GM21447 (cell line): Measurements from ENCODE around the gene ESYT1.

Experiments used
- ATAC-seq: cut with Tn5 transposase; IDR thresholded peaks from one replicate; pipeline ENCODE4 v1.9.1; 2021; ENCODE audit not compliant: unreplicated experiment

The ESYT1 gene

DNA sequence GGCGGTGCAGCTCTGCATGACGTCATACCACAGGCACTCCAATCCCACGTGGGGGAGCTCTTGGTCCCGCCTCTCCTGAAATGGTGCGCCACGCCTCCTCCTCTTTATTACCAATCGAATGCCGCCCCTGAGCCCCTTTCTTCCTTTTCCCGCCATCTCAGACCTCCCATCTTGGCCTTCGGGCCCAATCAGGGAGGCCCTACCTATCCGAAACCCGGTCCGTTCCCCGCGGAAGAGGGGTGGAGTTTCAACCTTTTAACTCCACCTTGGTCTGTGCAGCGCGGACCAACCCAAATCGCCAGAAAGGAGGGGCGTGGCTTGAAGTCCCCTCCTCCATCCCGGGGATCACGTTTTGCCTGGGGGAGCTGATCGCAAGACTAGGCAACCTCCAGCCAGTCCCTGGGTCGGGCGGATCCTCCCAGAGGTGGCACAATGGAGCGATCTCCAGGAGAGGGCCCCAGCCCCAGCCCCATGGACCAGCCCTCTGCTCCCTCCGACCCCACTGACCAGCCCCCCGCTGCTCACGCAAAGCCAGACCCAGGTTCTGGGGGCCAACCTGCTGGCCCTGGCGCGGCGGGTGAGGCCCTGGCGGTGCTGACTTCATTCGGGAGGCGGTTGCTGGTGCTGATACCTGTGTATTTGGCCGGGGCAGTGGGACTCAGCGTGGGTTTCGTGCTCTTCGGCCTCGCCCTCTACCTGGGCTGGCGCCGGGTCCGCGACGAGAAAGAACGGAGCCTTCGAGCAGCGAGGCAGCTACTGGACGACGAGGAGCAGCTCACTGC lies at the start of gene ESYT1:
TSS of gene ESYT1 (plus strand) at position 380 of the 782 bp plus-strand sequence. CDS start at position 433, 53 bp downstream.
- peak; percentile 90 for ATAC-seq

DNA sequence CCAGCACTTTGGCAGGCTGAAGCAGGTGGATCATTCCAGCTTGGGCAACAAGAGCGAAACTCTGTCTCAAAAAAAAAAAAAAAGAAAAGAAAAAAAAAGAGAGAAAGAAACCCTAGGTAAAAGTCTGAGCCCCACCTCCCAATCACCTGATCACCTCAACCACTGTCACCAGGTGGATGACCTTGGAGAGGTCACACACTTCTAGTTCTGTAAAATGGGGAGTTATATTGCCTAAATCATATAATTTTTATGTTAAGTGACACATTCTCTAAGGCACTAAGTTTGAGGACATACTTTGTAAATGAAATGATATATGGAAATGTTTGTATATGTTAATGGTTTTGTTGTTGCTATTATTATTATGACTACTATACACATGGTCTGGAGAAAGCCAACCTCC lies 49.6 kb upstream of the ESYT1 start:
- ATAC-seq, result no peak

GRCh38 chr12:56078931-56079722 lies 48.9 kb upstream of the ESYT1 start:
- ATAC-seq, result peak; percentile 73

- peak; percentile 39 for ATAC-seq
Observed at GRCh38 chr12:56079723-56080555, 48.1 kb upstream of the ESYT1 start, which contains the start of gene ERBB3. ERBB3 (plus strand) TSS chr12:56080165; CDS start chr12:56080301, 136 bp downstream.

DNA sequence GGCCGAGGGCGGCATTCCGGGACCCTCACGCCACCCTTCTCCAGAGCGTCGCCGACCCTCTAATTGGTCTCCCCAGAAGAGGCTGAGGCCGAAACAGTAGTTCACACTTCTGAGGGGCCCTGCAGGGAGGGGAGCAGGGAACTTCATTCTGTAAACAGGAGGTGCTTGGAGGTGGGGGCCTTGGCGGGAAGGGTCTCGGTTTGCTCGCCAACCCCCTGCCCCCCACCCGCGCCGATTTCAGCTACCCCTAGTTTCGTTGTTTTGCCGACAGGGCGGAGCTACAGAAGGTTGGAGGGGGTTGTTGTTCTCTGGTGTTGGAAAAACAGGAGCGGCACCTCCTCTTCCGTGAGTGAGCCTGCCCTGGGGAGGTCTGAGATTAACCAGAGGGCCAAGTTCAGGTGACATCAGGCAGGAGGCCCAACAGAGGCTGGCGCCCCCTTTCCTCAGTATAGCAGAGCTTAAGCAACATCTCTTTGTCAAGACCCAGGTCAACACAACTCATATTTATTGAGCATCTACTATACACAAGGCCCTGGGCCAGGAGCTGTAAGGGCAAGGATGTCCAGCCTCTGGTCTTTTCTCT lies 47.4 kb upstream of the ESYT1 start:
- no peak for ATAC-seq

- ATAC-seq, result no peak
Observed at GRCh38 chr12:56081393-56082347, 46.4 kb upstream of the ESYT1 start.

DNA sequence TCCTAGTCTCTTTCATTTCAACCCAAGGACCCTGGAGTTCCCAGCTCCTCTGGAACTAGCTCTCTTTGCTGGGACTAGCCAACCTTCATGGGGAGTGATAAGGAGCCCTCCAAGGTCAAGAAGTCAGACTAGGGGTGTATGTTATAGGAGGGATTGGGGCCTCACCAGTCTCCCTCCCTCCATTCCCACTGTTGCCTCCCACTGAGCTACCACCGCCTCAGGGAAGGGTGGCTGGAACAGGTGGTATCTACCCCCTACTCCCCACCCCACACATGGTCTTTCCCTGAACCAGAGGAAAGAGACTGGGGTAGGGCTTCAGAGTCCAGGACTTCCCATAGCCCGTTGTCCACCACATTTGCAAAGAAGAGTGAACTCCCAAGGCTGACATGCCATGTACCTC lies 45.7 kb upstream of the ESYT1 start:
- ATAC-seq, result no peak

GRCh38 chr12:56082967-56083366 lies 45.1 kb upstream of the ESYT1 start:
- ATAC-seq, result no peak

- no peak for ATAC-seq
Observed at GRCh38 chr12:56084958-56085543, 43.0 kb upstream of the ESYT1 start.

DNA sequence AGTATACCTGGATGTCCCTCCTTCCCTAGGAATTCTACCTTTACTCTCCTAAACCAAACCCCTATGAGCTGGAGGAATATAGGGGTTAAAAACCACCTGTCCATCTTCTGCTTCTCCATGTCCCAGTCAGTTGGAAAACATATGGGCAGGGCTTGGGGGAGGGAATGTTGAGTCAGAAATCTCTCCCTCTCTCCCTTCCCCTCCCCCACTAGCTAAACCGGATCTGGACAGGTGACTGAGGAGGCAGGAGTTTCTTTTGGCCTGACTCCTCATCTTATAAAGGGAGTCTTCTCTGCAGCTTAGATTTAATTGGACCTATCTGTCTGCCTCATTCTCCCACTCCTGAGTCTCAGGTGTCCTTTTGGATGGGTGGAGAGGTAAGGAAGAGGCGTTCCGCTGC lies 42.0 kb upstream of the ESYT1 start:
- ATAC-seq, result no peak

GRCh38 chr12:56086608-56087007 lies 41.5 kb upstream of the ESYT1 start:
- no peak for ATAC-seq

GRCh38 chr12:56087220-56087619 lies 40.8 kb upstream of the ESYT1 start:
- ATAC-seq, result no peak

GRCh38 chr12:56097738-56098137 lies 30.3 kb upstream of the ESYT1 start:
- no peak for ATAC-seq

DNA sequence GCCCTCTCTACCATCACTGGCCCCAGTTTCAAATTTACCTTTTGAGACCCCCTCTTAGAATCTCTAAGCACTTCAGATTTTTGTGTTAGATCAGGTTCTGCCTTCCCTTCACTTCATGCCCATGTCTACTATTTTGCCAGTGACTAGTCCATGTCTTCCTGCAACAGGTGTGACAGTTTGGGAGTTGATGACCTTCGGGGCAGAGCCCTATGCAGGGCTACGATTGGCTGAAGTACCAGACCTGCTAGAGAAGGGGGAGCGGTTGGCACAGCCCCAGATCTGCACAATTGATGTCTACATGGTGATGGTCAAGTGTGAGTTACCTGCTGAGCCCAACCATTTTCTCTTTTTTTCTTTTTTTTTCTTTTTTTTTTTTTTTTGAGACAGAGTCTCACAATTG lies 29.5 kb upstream of the ESYT1 start:
- no peak for ATAC-seq

- no peak for ATAC-seq
Observed at GRCh38 chr12:56099787-56100186, 28.3 kb upstream of the ESYT1 start.

DNA sequence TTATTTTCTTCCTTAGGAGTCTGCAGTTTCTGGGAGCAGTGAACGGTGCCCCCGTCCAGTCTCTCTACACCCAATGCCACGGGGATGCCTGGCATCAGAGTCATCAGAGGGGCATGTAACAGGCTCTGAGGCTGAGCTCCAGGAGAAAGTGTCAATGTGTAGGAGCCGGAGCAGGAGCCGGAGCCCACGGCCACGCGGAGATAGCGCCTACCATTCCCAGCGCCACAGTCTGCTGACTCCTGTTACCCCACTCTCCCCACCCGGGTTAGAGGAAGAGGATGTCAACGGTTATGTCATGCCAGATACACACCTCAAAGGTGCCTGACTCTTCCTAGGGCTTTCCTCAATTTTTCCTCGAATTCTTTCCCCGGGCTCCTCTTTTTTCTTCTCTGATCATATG lies 27.0 kb upstream of the ESYT1 start:
- no peak for ATAC-seq

- no peak for ATAC-seq
Observed at GRCh38 chr12:56102683-56103065, 25.4 kb upstream of the ESYT1 start.

DNA sequence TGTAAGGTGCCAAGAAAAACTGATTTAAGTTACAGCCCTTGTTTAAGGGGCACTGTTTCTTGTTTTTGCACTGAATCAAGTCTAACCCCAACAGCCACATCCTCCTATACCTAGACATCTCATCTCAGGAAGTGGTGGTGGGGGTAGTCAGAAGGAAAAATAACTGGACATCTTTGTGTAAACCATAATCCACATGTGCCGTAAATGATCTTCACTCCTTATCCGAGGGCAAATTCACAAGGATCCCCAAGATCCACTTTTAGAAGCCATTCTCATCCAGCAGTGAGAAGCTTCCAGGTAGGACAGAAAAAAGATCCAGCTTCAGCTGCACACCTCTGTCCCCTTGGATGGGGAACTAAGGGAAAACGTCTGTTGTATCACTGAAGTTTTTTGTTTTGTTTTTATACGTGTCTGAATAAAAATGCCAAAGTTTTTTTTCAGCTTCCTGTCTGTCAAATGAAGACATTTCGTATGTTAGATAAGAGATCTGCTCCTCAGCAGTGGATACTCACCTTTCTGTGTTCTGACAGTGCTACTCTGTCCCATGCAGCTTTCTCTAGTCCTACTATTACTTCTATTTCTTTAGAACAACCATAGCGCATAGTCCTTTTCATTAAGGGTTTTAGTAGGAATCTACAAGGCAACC lies 24.9 kb upstream of the ESYT1 start:
- no peak for ATAC-seq

DNA sequence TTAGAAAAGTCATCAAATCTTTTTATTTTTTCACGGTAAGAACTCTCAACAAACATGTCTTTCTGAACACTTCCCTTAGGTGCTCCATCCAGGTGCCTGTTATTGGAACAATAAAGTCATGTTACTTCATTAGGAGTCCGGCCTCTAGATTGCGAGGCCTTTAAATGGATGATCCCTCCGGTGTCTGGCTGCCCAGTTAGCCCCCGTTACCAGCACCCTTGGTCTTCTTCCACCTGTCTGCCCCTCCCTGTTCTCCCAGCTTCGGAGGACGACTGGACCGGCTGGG lies 24.3 kb upstream of the ESYT1 start:
- no peak for ATAC-seq
